A549 treated with RU486 at 1 μM for 4 hours (cell line): ENCODE results near the gene SEC22C. TPM values are rescaled to one million over a fixed set of nuclear protein-coding genes. Genes with fewer than 3 reads are reported as not detected.

Experiments used
- total RNA-seq: library from RNA; stranded (reverse); fragments of 200-300 nt; extraction: Qiagen RNA extraction; gene quantifications from 5 replicates; pipeline ENCODE4 v1.2.3, GENCODE V29; 2022; ENCODE audit warnings: low read depth

Gene SEC22C
- 22.8 to 33.4 TPM (median 31.1 TPM) in 5 replicates for total RNA-seq

GRCh38 chr3:42581709-42582473, at the start of gene SEC22C:
Gene SEC22C, minus strand, starts transcription at chr3:42581967. Its CDS starts 12,921 bp downstream, at chr3:42569046.

GRCh38 chr3:42600111-42600957, 18.6 kb upstream of the SEC22C start, which contains the start of gene NKTR:
Gene NKTR, plus strand, starts transcription at chr3:42600686. Its CDS starts 321 bp downstream, at chr3:42601007.

GRCh38 chr3:42502429-42503250, 79.1 kb downstream of the SEC22C start, which contains the start of gene VIPR1:
Gene VIPR1, plus strand, starts transcription at chr3:42502643. Its CDS starts 93 bp downstream, at chr3:42502736.

Other genes with a start within 250 kb of the SEC22C start
- not detected in 5 replicates for gene LYZL4, start 171.4 kb downstream of the SEC22C start, total RNA-seq
- gene VIPR1, start 79.3 kb downstream of the SEC22C start, total RNA-seq: 0.48 to 0.90 TPM (median 0.68 TPM) in 5 replicates
- gene SS18L2, start 8.9 kb upstream of the SEC22C start, total RNA-seq: 13.5 to 20.2 TPM (median 17.8 TPM) in 5 replicates
- 6.8 to 10.7 TPM (median 10.4 TPM) in 5 replicates for gene NKTR, start 18.7 kb upstream of the SEC22C start, total RNA-seq
- gene ZBTB47, start 71.7 kb upstream of the SEC22C start, total RNA-seq: 4.9 to 7.0 TPM (median 6.2 TPM) in 5 replicates
- not detected in 5 replicates for gene KLHL40, start 103.6 kb upstream of the SEC22C start, total RNA-seq
- gene HHATL, start 120.8 kb upstream of the SEC22C start, total RNA-seq: not detected in 5 replicates
- 0.48 to 1.1 TPM (median 0.58 TPM) in 5 replicates for gene CCDC13, start 191.3 kb upstream of the SEC22C start, total RNA-seq
- 28.8 to 98.9 TPM (median 75.8 TPM) in 5 replicates for gene HIGD1A, start 222.5 kb upstream of the SEC22C start, total RNA-seq
- not detected in 5 replicates for gene ACKR2, start 227.5 kb upstream of the SEC22C start, total RNA-seq